HG03066 (cell line): ENCODE data around the gene PATL2.
A peak's percentile ranks its signal among the peaks of the same experiment; 100 is the strongest.
"Not testable (repeated sequence)": the region's sequence is repeated elsewhere in the genome, so short reads cannot be mapped to it uniquely, and the experiment has no call there.

Experiments used
- ATAC-seq: cut with Tn5 transposase; IDR thresholded peaks from one replicate; pipeline ENCODE4 v1.9.1; 2021; ENCODE audit warnings: low read depth; ENCODE audit not compliant: unreplicated experiment

The PATL2 gene

GRCh38 chr15:44695294-44695693, 15.8 kb downstream of the PATL2 start:
- ATAC-seq: no peak

GRCh38 chr15:44694416-44694815, 16.7 kb downstream of the PATL2 start:
- ATAC-seq: no peak

- no peak for ATAC-seq
Measured at GRCh38 chr15:44692659-44693058, 18.5 kb downstream of the PATL2 start.

- not testable (repeated sequence) for ATAC-seq
Measured at GRCh38 chr15:44690245-44690644, 20.9 kb downstream of the PATL2 start.

GRCh38 chr15:44689318-44689717, 21.8 kb downstream of the PATL2 start:
- not testable (repeated sequence) for ATAC-seq

GRCh38 chr15:44682809-44683682, 28.1 kb downstream of the PATL2 start:
- ATAC-seq: not testable (repeated sequence)

- no peak for ATAC-seq
Measured at GRCh38 chr15:44682211-44682610, 28.9 kb downstream of the PATL2 start.

- ATAC-seq: peak; percentile 55
Measured at GRCh38 chr15:44676676-44677075, 34.4 kb downstream of the PATL2 start.

GRCh38 chr15:44675911-44676310, 35.2 kb downstream of the PATL2 start:
- ATAC-seq: no peak

- ATAC-seq: no peak
Measured at GRCh38 chr15:44673639-44674038, 37.5 kb downstream of the PATL2 start.

GRCh38 chr15:44670087-44670950, 40.8 kb downstream of the PATL2 start:
- no peak for ATAC-seq

GRCh38 chr15:44668921-44669320, 42.2 kb downstream of the PATL2 start:
- no peak for ATAC-seq

GRCh38 chr15:44667039-44667360, 44.1 kb downstream of the PATL2 start:
- ATAC-seq: no peak

GRCh38 chr15:44666210-44667038, 44.7 kb downstream of the PATL2 start:
- ATAC-seq: no peak

- peak; percentile 70 for ATAC-seq
Measured at GRCh38 chr15:44663410-44664308, 47.5 kb downstream of the PATL2 start, which contains the start of gene SPG11. Gene SPG11 (minus strand): TSS chr15:44663662. CDS start chr15:44663647, 15 bp downstream.

- ATAC-seq: peak; percentile 50
Measured at GRCh38 chr15:44662478-44663409, 48.4 kb downstream of the PATL2 start.

- no peak for ATAC-seq
Measured at GRCh38 chr15:44661576-44661975, 49.5 kb downstream of the PATL2 start.

GRCh38 chr15:44659056-44659455, 52.1 kb downstream of the PATL2 start:
- ATAC-seq: no peak

- no peak for ATAC-seq
Measured at GRCh38 chr15:44657378-44657777, 53.7 kb downstream of the PATL2 start.
